ENCODE results near the gene FLYWCH1.
"Not testable (repeated sequence)": the region's sequence is repeated elsewhere in the genome, so short reads cannot be mapped to it uniquely, and the experiment has no call there.

The FLYWCH1 gene

GRCh38 chr16:2928151-2928550 lies 16.4 kb downstream of the FLYWCH1 start:
- not testable (repeated sequence) for DNase-seq

- DNase-seq, result no peak
These were observed 17.1 kb downstream of the FLYWCH1 start for GRCh38 chr16:2928796-2929195.

- no peak for DNase-seq
These were observed 18.0 kb downstream of the FLYWCH1 start for GRCh38 chr16:2929693-2930092.

- DNase-seq, result no peak
These were observed 18.5 kb downstream of the FLYWCH1 start for GRCh38 chr16:2930236-2930635.

GRCh38 chr16:2931231-2931914 lies 19.6 kb downstream of the FLYWCH1 start:
- DNase-seq, result not testable (repeated sequence)

- no peak for DNase-seq
These were observed 21.4 kb downstream of the FLYWCH1 start for GRCh38 chr16:2933136-2933535.

- DNase-seq, result no peak
These were observed 22.0 kb downstream of the FLYWCH1 start for GRCh38 chr16:2933701-2934100.

- DNase-seq, result no peak
These were observed 22.7 kb downstream of the FLYWCH1 start for GRCh38 chr16:2934450-2934849.

- no peak for DNase-seq
These were observed 24.8 kb downstream of the FLYWCH1 start for GRCh38 chr16:2936436-2937011.

GRCh38 chr16:2937170-2937569 lies 25.4 kb downstream of the FLYWCH1 start:
- no peak for DNase-seq

- DNase-seq, result no peak
These were observed 26.5 kb downstream of the FLYWCH1 start for GRCh38 chr16:2938206-2938605.

- DNase-seq, result peak; percentile 56
These were observed 28.2 kb downstream of the FLYWCH1 start for GRCh38 chr16:2939968-2940367.

GRCh38 chr16:2942045-2942444 lies 30.3 kb downstream of the FLYWCH1 start:
- no peak for DNase-seq

GRCh38 chr16:2943716-2944115 lies 32.0 kb downstream of the FLYWCH1 start:
- DNase-seq, result not testable (repeated sequence)

GRCh38 chr16:2946649-2947048 lies 34.9 kb downstream of the FLYWCH1 start:
- no peak for DNase-seq

GRCh38 chr16:2948807-2949704 lies 37.3 kb downstream of the FLYWCH1 start:
- DNase-seq, result no peak

GRCh38 chr16:2949705-2950352 lies 38.1 kb downstream of the FLYWCH1 start:
- DNase-seq, result no peak

- DNase-seq, result no peak
These were observed 38.6 kb downstream of the FLYWCH1 start for GRCh38 chr16:2950353-2950724.

GRCh38 chr16:2950773-2951172 lies 39.0 kb downstream of the FLYWCH1 start:
- no peak for DNase-seq

- peak; percentile 46 for DNase-seq
These were observed 40.9 kb downstream of the FLYWCH1 start for GRCh38 chr16:2952679-2953078.

- peak; percentile 45 for DNase-seq
These were observed 42.2 kb downstream of the FLYWCH1 start for GRCh38 chr16:2953706-2954627.

Measured in DMS79 treated with DMSO at 0.1 percent for 48 hours (cell line).